Stimulated activated CD4-positive, alpha-beta T cell treated with anti-CD3 and anti-CD28 coated beads, Interleukin-1b, Interleukin-23, amount 100 ng/mL, for 1 hour (primary cell): ENCODE measurements around the gene PEX7.
A peak's percentile ranks its signal among the peaks of the same experiment; 100 is the strongest.
"Not testable (repeated sequence)": the region's sequence is repeated elsewhere in the genome, so short reads cannot be mapped to it uniquely, and the experiment has no call there.

ENCODE experiments used
- DNase-seq, 2 donors: peaks; one replicate each; pipeline ENCODE4 v3.0.0-alpha.2; 2020; ENCODE audit warnings: low read depth in 2 of 2

PEX7 gene

GRCh38 chr6:136790411-136791295 lies 31.7 kb upstream of the PEX7 start:
- no peak for DNase-seq

DNA sequence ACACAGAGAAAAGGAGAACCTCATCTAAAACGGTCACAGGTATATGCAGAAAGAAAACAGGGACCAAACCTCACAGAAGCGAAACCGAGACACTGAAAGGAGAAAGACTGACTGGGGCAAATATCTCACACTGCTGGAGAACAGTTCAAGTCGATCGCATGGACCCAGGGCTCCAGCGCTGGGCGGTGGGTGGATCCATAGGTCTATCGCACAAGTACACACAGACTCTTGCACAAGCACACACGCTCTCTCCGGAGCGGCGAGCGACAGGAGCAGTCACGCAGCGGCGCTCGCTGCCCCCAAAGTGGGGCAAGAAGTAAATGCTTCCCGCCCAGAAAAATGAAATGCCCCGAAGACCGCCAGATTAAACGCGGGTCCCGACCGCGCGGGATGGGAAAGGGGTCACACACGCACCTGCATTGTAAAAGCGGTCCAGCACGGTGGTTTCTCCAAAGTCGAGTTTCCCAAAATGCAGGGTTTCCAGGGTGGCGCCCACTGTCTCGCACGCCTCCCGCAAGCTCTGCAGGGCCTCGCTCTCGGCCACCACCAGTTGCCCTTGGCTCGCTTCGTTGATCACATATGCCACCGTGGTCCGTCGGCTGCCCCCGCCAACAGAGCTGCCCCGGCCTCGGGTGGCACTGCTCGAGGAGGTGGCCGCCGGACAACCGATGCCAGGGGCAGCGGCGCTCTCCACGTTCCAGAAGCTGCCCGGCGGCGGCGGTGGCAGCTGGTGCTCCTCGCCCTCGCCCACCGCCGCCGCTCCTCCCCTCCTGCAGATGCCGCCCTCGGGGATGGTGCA lies 30.9 kb upstream of the PEX7 start:
- DNase-seq, result peak in 1 of 2 donors; percentile 18

- DNase-seq, result no peak
Measured at GRCh38 chr6:136792095-136792409, 30.3 kb upstream of the PEX7 start.

DNA sequence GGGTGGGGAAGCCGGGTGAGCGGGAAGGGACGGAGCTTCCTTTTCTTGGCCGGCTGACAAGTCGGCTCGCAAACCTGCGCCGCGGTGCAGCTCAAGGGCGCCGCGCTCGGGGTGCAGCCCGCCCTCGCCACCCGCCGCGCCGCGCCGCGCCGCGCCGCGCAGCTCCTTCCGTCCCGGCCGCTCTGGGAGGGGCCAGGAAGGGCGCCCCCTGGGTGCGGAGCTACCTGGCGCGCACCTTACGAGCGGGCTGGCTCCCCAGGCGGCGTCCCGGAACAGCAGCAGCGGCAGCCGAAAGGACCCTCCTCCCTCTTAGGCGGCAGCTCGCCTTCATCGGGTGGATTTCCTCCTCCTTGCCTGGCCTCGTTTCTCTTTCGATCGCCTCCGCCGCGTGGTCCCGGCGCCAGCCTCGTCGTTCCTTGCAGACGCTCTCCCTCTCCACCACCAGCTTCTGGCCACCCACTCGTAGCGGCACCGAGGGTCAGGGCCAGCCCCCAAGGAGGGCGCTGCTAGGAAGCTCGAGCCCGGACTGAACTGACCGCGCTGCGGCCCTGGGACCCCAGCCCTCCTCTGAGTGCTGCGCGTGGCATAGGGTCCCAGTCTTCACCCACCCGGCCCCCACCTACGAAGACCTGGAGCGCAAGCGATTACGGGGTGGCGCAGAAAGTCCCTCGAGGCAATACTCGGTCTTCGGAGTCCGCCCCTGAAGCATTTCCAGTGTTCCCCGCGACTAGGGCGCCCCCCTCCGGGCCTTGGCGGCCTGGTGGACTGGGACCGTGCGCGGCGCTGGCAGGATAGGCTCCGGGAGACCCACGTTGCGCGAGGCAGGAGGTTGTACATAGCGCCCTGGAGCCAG lies 29.8 kb upstream of the PEX7 start, which contains the start of gene MAP3K5:
TSS of gene MAP3K5 (minus strand) at position 68 of the 853 bp plus-strand sequence. CDS start 320 bp downstream, outside the sequence.
- peak; percentile 87 to 90 for DNase-seq

DNA sequence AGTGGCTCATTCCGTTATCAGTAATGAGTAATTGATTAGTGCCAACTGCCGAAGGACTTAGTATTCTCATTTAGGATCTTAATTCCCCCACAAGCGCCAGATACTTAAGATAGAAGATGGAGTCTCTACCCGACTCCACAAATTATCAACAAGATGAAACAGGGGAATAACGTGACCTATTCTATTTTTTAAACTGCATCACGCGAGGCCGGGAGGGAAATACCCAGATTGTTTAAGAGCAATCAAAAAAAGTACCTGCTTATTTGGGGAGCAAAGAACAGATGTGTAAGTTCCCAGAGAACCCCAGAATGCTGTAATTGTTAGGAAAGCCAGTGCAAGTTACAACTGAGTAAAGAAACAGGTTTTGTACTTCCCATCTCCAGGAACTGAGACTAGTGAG lies 29.0 kb upstream of the PEX7 start:
- no peak for DNase-seq

DNA sequence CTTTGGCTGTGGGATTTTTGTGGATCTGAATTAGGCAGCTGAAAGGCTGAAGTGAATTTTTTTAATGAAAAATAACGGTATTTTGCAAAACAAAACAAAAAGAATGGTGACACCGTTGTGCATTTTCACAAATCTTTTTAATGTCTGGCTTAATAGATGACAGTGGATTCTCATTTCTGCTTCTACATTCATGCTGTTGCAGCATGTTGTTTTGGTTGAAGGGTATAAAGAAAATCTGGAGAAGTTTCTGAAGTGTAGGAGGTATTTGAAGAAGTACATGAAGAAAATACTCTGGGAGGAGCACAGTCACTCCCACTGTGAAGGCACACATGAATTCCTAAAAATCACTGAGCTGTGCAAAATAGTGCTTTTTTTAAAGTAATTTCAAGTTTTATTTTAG lies 27.0 kb upstream of the PEX7 start:
- DNase-seq, result no peak

GRCh38 chr6:136795996-136796395 lies 26.4 kb upstream of the PEX7 start:
- no peak for DNase-seq

GRCh38 chr6:136798044-136798443 lies 24.3 kb upstream of the PEX7 start:
- no peak for DNase-seq

GRCh38 chr6:136801581-136801980 lies 20.8 kb upstream of the PEX7 start:
- no peak for DNase-seq

- DNase-seq, result no peak
Measured at GRCh38 chr6:136803608-136804007, 18.8 kb upstream of the PEX7 start.

DNA sequence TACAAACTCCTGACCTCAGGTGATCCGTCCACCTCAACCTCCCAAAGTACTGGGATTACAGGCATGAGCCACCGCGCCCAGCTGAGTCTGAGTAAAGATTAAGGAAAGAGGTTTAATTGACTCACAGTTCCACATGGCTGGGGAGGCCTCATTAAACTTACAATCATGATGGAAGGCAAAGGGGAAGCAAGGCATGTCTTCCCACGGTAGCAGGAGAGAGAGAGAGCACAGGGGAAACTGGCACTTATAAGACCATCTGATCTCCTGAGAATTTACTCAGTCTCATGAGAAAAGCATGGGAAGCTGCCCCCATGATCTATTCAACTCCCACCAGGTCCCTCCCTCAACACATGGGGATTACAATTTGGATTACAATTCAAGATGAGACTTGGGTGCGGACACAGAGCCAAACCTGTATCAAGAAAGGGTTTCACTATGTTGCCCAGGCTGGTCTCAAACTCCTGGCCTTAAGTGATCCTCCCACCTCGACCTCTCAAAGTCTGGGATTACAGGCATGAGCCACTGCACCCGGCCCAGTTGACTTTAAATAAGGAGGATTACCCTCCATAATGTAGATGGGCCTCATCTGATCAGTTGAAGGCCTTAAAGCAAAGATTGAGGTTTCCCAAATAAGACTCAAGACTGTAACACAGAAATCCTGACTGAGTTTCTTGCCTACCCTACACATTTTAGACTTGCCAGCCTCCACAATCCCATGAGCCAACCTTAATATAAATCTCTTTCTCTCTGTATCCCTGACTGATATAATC lies 13.1 kb upstream of the PEX7 start:
- DNase-seq, result no peak

DNA sequence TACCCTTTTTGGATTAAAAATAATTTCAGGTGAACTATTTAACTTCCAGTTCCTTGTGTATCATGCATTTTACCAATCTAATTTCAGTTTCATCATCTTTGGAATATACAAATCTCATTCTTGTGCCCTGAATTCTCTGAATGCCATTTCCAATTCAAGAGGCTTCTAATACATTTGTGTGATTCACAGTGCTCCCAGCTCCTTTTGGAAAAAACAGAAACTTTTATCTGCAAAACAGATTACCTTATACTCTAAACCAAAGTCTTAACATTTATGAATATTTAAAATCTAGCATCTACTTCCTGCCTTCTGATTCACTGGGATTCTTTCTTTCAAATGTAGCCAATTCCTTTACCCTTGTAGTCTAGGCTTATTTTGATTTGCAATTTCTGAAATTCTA lies 11.1 kb upstream of the PEX7 start:
- DNase-seq, result no peak

DNA sequence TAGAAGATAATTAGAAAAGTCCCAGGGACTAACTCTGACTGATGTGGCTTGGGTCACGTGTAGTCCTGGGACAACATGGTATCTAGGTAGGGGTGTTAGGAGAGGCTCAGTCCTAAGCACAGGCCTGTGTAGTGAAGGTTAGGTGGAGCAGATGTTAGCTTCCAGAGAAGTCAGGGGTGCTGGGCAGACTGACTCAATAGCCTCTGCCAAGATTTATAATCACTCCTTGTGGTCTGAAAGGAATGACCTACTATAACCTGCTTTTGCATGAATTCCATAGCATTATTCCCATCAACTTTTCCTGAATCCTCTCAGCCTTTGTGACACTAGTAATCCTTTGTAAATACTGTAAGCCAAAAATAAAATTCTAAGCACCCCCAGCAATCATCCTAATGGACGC lies 10.2 kb upstream of the PEX7 start:
- DNase-seq, result no peak

DNA sequence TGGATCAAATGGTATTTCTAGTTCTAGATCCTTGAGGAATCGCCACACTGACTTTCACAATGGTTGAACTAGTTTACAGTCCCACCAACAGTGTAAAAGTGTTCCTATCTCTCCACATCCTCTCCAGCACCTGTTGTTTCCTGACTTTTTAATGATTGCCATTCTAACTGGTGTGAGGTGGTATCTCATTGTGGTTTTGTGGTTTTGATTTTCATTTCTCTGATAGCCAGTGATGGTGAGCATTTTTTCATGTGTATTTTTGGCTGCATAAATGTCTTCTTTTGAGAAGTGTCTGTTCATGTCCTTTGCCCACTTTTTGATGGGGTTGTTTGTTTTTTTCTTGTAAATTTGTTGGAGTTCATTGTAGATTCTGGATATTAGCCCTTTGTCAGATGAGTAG lies 6.8 kb upstream of the PEX7 start:
- not testable (repeated sequence) for DNase-seq

DNA sequence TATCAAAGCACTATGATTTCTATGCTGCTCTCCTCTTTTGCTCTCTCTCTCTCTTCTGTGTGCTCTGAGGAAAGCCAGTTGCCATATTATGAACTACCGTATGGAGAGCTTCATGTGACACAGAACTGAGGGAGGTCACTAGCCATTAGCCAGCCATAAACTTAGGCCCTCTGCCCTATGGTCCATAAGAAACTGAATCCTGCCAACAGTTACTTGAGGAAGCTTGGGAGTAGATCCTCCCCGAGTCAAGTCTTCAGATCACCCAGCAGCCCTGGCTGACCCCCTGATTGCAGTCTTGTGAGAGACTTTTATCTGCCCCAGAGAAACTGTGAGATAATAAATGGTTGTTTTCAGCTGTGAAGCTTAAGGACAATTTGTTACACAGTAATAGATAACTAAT lies 5.7 kb upstream of the PEX7 start:
- DNase-seq, result no peak

DNA sequence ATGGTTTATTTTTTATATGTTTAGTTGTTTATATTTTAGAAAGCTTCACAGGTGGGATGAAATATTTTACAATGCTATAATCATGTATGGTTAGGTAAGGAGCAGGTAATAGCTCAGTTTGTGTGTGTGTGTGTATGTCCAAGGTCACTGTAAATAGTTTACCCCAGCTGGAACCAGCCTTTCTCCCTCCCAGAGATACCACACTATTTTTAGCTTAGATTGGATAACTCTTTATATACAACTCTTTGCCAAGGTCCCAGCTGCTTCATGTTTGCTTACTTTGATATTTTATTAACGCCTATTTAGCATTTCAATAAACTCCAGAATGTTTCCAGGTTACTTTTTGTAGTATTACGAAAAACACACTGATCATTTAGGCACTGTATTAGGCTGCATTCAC lies 1.8 kb upstream of the PEX7 start:
- DNase-seq, result no peak

DNA sequence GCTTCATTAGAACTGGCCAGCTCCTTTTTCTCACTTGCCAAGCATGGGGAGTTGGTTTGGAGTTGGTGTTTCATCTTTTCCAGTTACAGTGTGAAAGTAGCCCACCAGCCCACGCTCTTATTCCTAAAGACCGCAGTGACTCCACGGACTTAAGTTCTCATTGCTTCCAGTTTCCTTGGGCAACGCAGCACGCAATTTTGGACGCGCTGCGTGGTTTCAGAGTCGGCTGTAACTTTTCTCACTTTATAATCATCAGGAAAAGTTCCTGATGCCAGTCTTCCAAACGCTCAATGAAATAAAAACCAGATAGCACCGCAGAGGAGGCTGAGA lies 381 bp upstream of the PEX7 start:
- no peak for DNase-seq

GRCh38 chr6:136823128-136823660 lies 802 bp downstream of the PEX7 start:
- no peak for DNase-seq

- no peak for DNase-seq
Measured at GRCh38 chr6:136826216-136826615, 3.8 kb downstream of the PEX7 start.

GRCh38 chr6:136831873-136832562 lies 9.6 kb downstream of the PEX7 start:
- DNase-seq, result no peak
